AG08396 (cell line): ENCODE measurements around the gene FBLN5.
"Not testable (repeated sequence)": the region's sequence is repeated elsewhere in the genome, so short reads cannot be mapped to it uniquely, and the experiment has no call there.

Experiments used
- DNase-seq: peaks from one replicate; pipeline ENCODE4 v3.0.0; 2012; ENCODE audit warnings: low spot score, mixed read lengths

FBLN5 gene

GRCh38 chr14:91885113-91885712 lies 62.3 kb downstream of the FBLN5 start:
- no peak for DNase-seq

- DNase-seq: no peak
Observed at GRCh38 chr14:91884664-91885063, 62.8 kb downstream of the FBLN5 start.

GRCh38 chr14:91883753-91884152 lies 63.7 kb downstream of the FBLN5 start:
- DNase-seq: no peak

- DNase-seq: no peak
Observed at GRCh38 chr14:91882776-91883175, 64.7 kb downstream of the FBLN5 start.

GRCh38 chr14:91882369-91882768 lies 65.1 kb downstream of the FBLN5 start:
- DNase-seq: no peak

GRCh38 chr14:91879196-91879595 lies 68.3 kb downstream of the FBLN5 start:
- DNase-seq: no peak

- DNase-seq: no peak
Observed at GRCh38 chr14:91878274-91878673, 69.2 kb downstream of the FBLN5 start.

GRCh38 chr14:91877376-91877915 lies 70.0 kb downstream of the FBLN5 start:
- no peak for DNase-seq

GRCh38 chr14:91876492-91876891 lies 71.0 kb downstream of the FBLN5 start:
- no peak for DNase-seq

GRCh38 chr14:91875525-91876286 lies 71.8 kb downstream of the FBLN5 start:
- DNase-seq: no peak

- DNase-seq: no peak
Observed at GRCh38 chr14:91873471-91874415, 73.8 kb downstream of the FBLN5 start.

GRCh38 chr14:91872517-91873470 lies 74.7 kb downstream of the FBLN5 start:
- DNase-seq: peak; percentile 45

GRCh38 chr14:91872011-91872501 lies 75.4 kb downstream of the FBLN5 start:
- DNase-seq: no peak

GRCh38 chr14:91871401-91871800 lies 76.1 kb downstream of the FBLN5 start:
- DNase-seq: not testable (repeated sequence)

GRCh38 chr14:91870890-91871289 lies 76.6 kb downstream of the FBLN5 start:
- DNase-seq: no peak

- no peak for DNase-seq
Observed at GRCh38 chr14:91870001-91870400, 77.5 kb downstream of the FBLN5 start.

GRCh38 chr14:91869556-91869955 lies 77.9 kb downstream of the FBLN5 start:
- no peak for DNase-seq

- DNase-seq: no peak
Observed at GRCh38 chr14:91867316-91867988, 80.0 kb downstream of the FBLN5 start, which contains the start of gene TC2N. Gene TC2N, minus strand, starts transcription at chr14:91867536. Its CDS starts 53,767 bp downstream, at chr14:91813769.

- no peak for DNase-seq
Observed at GRCh38 chr14:91866511-91867295, 80.8 kb downstream of the FBLN5 start.
